GM23338 (cell line): Measurements from ENCODE around the gene CENPX. TPM values are rescaled to one million over a fixed set of nuclear protein-coding genes. Genes with fewer than 3 reads are reported as not detected.

Experiments used
- ATAC-seq: fragments of 200-7000 bp; cut with Tn5 transposase; 3 replicates; pipeline ENCODE4 v1.9.1; 2020
- DNase-seq: peaks from one replicate; pipeline ENCODE4 v3.0.0-alpha.2; 2015; ENCODE audit warnings: low spot score
- H2AFZ ChIP-seq: fragments of 200-600 bp; sonication (generic); 2 replicates; pipeline ENCODE4 v1.8.0; 2016; ENCODE audit warnings: antibody characterized with exemption, mild to moderate bottlenecking, moderate library complexity
- H3F3A ChIP-seq: fragments of 200-600 bp; sonication (generic); replicated peaks from 2 replicates; pipeline ENCODE4 v1.8.0; 2017; ENCODE audit warnings: antibody characterized with exemption, mixed run types, low read depth
- H3K27ac ChIP-seq: fragments of 200-600 bp; sonication (generic); 2 replicates; pipeline ENCODE4 v1.6.1; 2016; ENCODE audit warnings: low read depth
- H3K27me3 ChIP-seq: fragments of 200-600 bp; sonication (generic); 2 replicates; pipeline ENCODE4 v1.8.0; 2016; ENCODE audit warnings: mild to moderate bottlenecking, mixed run types, moderate library complexity; ENCODE audit not compliant: insufficient read depth
- H3K36me3 ChIP-seq: fragments of 200-600 bp; sonication (generic); 2 replicates; pipeline ENCODE4 v1.8.0; 2016; ENCODE audit warnings: mild to moderate bottlenecking; ENCODE audit not compliant: insufficient read depth
- H3K4me1 ChIP-seq: fragments of 200-600 bp; sonication (generic); 2 replicates; pipeline ENCODE4 v1.8.0; 2016; ENCODE audit warnings: mild to moderate bottlenecking, moderate library complexity; ENCODE audit not compliant: insufficient read depth
- H3K4me2 ChIP-seq: fragments of 200-600 bp; sonication (generic); 2 replicates; pipeline ENCODE4 v1.7.1; 2017; ENCODE audit warnings: mixed run types
- H3K4me3 ChIP-seq: fragments of 200-600 bp; sonication (generic); 2 replicates; pipeline ENCODE4 v1.6.1; 2016; ENCODE audit warnings: mixed run types
- H3K79me2 ChIP-seq: fragments of 200-600 bp; sonication (generic); replicated peaks from 2 replicates; pipeline ENCODE4 v1.8.0; 2017; ENCODE audit warnings: mild to moderate bottlenecking; ENCODE audit not compliant: insufficient read depth
- H3K9me2 ChIP-seq: fragments of 200-600 bp; sonication (generic); 2 replicates; pipeline ENCODE4 v1.8.0; 2017; ENCODE audit not compliant: insufficient read depth
- H4K20me1 ChIP-seq: fragments of 200-600 bp; sonication (generic); replicated peaks from 2 replicates; pipeline ENCODE4 v1.8.0; 2017; ENCODE audit warnings: mild to moderate bottlenecking; ENCODE audit not compliant: insufficient read depth
- H3K27ac Mint-ChIP-seq: 2 replicates; pipeline ENCODE4 v1.8.0; 2020; ENCODE audit warnings: inconsistent platforms, mild to moderate bottlenecking, moderate library complexity, mixed read lengths
- H3K27me3 Mint-ChIP-seq: 3 replicates; pipeline ENCODE4 v1.8.0; 2022; ENCODE audit warnings: low read depth, mild to moderate bottlenecking, moderate library complexity, mixed read lengths, inconsistent platforms; ENCODE audit not compliant: insufficient read depth, poor library complexity
- H3K36me3 Mint-ChIP-seq: 3 replicates; pipeline ENCODE4 v1.8.0; 2021; ENCODE audit warnings: low read depth, mild to moderate bottlenecking, inconsistent platforms, moderate library complexity, mixed read lengths
- H3K4me1 Mint-ChIP-seq: 3 replicates; pipeline ENCODE4 v1.8.0; 2020; ENCODE audit warnings: mild to moderate bottlenecking, inconsistent platforms, mixed read lengths
- H3K4me3 Mint-ChIP-seq: 3 replicates; pipeline ENCODE4 v1.8.0; 2021; ENCODE audit warnings: moderate library complexity, mild to moderate bottlenecking, inconsistent platforms, mixed read lengths
- H3K9me3 Mint-ChIP-seq: 3 replicates; pipeline ENCODE4 v1.8.0; 2020; ENCODE audit warnings: moderate library complexity, mild to moderate bottlenecking, inconsistent platforms, mixed read lengths
- CREB1 ChIP-seq: fragments of 250-450 bp; sonication (Bioruptor Pico); IDR thresholded peaks from 2 replicates; pipeline ENCODE4 v1.5.0; 2020; ENCODE audit warnings: low read depth, mild to moderate bottlenecking, moderate library complexity
- EZH2 ChIP-seq: fragments of 200-600 bp; sonication (generic); IDR thresholded peaks from one replicate; pipeline ENCODE4 v1.8.0; 2017; ENCODE audit warnings: antibody characterized with exemption, mild to moderate bottlenecking, low read depth; ENCODE audit not compliant: unreplicated experiment
- EZH2phosphoT487 ChIP-seq: fragments of 200-600 bp; sonication (generic); IDR thresholded peaks from one replicate; pipeline ENCODE4 v1.8.1; 2018; ENCODE audit warnings: antibody characterized with exemption; ENCODE audit not compliant: unreplicated experiment
- JUNB ChIP-seq: IDR thresholded peaks from one replicate; pipeline ENCODE4 v1.6.1; 2016; ENCODE audit warnings: antibody characterized with exemption; ENCODE audit not compliant: unreplicated experiment
- NANOG ChIP-seq: IDR thresholded peaks from 2 replicates; pipeline ENCODE4 v1.6.1; 2016; ENCODE audit warnings: antibody characterized with exemption, borderline replicate concordance
- POLR2AphosphoS5 ChIP-seq: IDR thresholded peaks from 2 replicates; pipeline ENCODE4 v1.6.1; 2016; ENCODE audit warnings: antibody characterized with exemption, low read depth
- STAT1 ChIP-seq: IDR thresholded peaks from one replicate; pipeline ENCODE4 v1.6.1; 2016; ENCODE audit warnings: antibody characterized with exemption; ENCODE audit not compliant: unreplicated experiment
- ZNF114 ChIP-seq: fragments of 250-450 bp; sonication (Bioruptor Pico); IDR thresholded peaks from 2 replicates; pipeline ENCODE4 v1.5.0; 2020; ENCODE audit warnings: mild to moderate bottlenecking, moderate library complexity
- ZNF331 ChIP-seq: fragments of 250-450 bp; sonication (Bioruptor Pico); IDR thresholded peaks from 2 replicates; pipeline ENCODE4 v1.5.0; 2020; ENCODE audit warnings: low read depth, mild to moderate bottlenecking, moderate library complexity
- polyA plus RNA-seq: library from polyadenylated mRNA; unstranded; fragments of >200 nt; fragmentation: Nextera tagmentation; extraction: Ambion mirVana; gene quantifications from 2 replicates; pipeline ENCODE4 v1.2.1, GENCODE V29; 2016
- total RNA-seq: library from RNA; depleted of rRNA; stranded (reverse); fragments of >200 nt; shearing (Covaris generic); gene quantifications from 2 replicates; pipeline ENCODE4 v1.2.3, GENCODE V29; 2014
- TF ChIP-seq, protein P1 (sequence below): IDR thresholded peaks from 2 replicates; pipeline ENCODE4 v1.6.1; 2016; ENCODE audit warnings: antibody characterized with exemption
- TF ChIP-seq, protein P2 (sequence below): fragments of 250-450 bp; sonication (Bioruptor Pico); IDR thresholded peaks from 2 replicates; pipeline ENCODE4 v1.5.0; 2020; ENCODE audit warnings: mild to moderate bottlenecking, moderate library complexity
- TF ChIP-seq, protein P3 (sequence below), 2 experiments: fragments of 200-600 bp in 1 of 2; sonication (generic) in 1 of 2; conservative IDR thresholded peaks; 2 replicates each; pipeline versions ENCODE4 v1.5.1 to v1.6.1; 2016 to 2017; ENCODE audit warnings: antibody characterized with exemption in 2 of 2, low read depth in 2 of 2, mild to moderate bottlenecking in 2 of 2, moderate library complexity in 1 of 2
- TF ChIP-seq, protein P4 (sequence below): IDR thresholded peaks from one replicate; pipeline ENCODE4 v1.6.1; 2018; ENCODE audit warnings: antibody characterized with exemption; ENCODE audit not compliant: unreplicated experiment

CENPX gene
- total and polyA plus RNA-seq, 2 experiments from 2014 or later: 114 to 157 TPM

DNA sequence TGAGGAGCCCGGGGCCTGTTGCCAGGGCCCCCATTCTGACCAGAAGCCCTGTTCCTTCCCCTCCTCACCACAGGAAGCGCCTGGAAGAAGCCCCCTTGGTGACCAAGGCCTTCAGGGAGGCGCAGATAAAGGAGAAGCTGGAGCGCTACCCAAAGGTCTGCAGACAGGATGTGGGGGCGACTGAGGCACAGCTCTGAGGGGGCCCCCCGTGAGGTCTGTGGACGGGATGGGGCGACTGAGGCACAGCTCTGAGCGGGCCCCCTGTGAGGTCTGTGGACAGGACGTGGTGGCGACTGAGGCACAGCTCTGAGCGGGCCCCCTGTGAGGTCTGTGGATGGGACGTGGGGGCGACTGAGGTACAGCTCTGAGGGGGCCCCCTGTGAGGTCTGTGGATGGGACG is 13.3 kb downstream of the CENPX start:
- Histone ChIP-seq H3K27ac (no peak overlapping the region), H3K4me1 (no peaks in the 10 kb centered on the region), H3K79me2 (no peaks in the 10 kb centered on the region), H3K36me3 (no peaks in the 10 kb centered on the region), H3K27me3 (no peaks in the 10 kb centered on the region), H3K9me2 (no peaks in the 10 kb centered on the region), H3F3A (no peaks in the 10 kb centered on the region), H3K4me2 (no peak overlapping the region), H4K20me1 (no peaks in the 10 kb centered on the region), H2AFZ (no peak overlapping the region), H3K4me3 (no peak overlapping the region)
- Mint-ChIP-seq H3K4me1 (no peaks in the 10 kb centered on the region), H3K36me3 (no peaks in the 10 kb centered on the region), H3K4me3 (no peak overlapping the region), H3K27me3 (peaks cover 9% of the 10 kb centered on the region), H3K9me3 (no peaks in the 10 kb centered on the region), H3K27ac (no peak overlapping the region)
- no peak for TF ChIP-seq POLR2AphosphoS5
- TF ChIP-seq NANOG: no peak
- TF ChIP-seq ZNF114 (CRISPR knock-in tag): no peak
- no peak for TF ChIP-seq ZNF331 (CRISPR knock-in tag)
- no peak for TF ChIP-seq EZH2phosphoT487
- no peak for TF ChIP-seq EZH2
- TF ChIP-seq, protein P1, sequence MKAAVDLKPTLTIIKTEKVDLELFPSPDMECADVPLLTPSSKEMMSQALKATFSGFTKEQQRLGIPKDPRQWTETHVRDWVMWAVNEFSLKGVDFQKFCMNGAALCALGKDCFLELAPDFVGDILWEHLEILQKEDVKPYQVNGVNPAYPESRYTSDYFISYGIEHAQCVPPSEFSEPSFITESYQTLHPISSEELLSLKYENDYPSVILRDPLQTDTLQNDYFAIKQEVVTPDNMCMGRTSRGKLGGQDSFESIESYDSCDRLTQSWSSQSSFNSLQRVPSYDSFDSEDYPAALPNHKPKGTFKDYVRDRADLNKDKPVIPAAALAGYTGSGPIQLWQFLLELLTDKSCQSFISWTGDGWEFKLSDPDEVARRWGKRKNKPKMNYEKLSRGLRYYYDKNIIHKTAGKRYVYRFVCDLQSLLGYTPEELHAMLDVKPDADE: no peak
- TF ChIP-seq, protein P2, sequence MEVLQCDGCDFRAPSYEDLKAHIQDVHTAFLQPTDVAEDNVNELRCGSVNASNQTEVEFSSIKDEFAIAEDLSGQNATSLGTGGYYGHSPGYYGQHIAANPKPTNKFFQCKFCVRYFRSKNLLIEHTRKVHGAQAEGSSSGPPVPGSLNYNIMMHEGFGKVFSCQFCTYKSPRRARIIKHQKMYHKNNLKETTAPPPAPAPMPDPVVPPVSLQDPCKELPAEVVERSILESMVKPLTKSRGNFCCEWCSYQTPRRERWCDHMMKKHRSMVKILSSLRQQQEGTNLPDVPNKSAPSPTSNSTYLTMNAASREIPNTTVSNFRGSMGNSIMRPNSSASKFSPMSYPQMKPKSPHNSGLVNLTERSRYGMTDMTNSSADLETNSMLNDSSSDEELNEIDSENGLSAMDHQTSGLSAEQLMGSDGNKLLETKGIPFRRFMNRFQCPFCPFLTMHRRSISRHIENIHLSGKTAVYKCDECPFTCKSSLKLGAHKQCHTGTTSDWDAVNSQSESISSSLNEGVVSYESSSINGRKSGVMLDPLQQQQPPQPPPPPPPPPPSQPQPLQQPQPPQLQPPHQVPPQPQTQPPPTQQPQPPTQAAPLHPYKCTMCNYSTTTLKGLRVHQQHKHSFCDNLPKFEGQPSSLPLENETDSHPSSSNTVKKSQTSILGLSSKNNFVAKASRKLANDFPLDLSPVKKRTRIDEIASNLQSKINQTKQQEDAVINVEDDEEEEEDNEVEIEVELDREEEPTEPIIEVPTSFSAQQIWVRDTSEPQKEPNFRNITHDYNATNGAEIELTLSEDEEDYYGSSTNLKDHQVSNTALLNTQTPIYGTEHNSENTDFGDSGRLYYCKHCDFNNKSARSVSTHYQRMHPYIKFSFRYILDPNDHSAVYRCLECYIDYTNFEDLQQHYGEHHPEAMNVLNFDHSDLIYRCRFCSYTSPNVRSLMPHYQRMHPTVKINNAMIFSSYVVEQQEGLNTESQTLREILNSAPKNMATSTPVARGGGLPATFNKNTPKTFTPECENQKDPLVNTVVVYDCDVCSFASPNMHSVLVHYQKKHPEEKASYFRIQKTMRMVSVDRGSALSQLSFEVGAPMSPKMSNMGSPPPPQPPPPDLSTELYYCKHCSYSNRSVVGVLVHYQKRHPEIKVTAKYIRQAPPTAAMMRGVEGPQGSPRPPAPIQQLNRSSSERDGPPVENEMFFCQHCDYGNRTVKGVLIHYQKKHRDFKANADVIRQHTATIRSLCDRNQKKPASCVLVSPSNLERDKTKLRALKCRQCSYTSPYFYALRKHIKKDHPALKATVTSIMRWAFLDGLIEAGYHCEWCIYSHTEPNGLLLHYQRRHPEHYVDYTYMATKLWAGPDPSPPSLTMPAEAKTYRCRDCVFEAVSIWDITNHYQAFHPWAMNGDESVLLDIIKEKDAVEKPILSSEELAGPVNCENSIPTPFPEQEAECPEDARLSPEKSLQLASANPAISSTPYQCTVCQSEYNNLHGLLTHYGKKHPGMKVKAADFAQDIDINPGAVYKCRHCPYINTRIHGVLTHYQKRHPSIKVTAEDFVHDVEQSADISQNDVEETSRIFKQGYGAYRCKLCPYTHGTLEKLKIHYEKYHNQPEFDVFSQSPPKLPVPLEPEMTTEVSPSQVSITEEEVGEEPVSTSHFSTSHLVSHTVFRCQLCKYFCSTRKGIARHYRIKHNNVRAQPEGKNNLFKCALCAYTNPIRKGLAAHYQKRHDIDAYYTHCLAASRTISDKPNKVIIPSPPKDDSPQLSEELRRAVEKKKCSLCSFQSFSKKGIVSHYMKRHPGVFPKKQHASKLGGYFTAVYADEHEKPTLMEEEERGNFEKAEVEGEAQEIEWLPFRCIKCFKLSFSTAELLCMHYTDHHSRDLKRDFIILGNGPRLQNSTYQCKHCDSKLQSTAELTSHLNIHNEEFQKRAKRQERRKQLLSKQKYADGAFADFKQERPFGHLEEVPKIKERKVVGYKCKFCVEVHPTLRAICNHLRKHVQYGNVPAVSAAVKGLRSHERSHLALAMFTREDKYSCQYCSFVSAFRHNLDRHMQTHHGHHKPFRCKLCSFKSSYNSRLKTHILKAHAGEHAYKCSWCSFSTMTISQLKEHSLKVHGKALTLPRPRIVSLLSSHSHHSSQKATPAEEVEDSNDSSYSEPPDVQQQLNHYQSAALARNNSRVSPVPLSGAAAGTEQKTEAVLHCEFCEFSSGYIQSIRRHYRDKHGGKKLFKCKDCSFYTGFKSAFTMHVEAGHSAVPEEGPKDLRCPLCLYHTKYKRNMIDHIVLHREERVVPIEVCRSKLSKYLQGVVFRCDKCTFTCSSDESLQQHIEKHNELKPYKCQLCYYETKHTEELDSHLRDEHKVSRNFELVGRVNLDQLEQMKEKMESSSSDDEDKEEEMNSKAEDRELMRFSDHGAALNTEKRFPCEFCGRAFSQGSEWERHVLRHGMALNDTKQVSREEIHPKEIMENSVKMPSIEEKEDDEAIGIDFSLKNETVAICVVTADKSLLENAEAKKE: no peak
- TF ChIP-seq, protein P3, sequence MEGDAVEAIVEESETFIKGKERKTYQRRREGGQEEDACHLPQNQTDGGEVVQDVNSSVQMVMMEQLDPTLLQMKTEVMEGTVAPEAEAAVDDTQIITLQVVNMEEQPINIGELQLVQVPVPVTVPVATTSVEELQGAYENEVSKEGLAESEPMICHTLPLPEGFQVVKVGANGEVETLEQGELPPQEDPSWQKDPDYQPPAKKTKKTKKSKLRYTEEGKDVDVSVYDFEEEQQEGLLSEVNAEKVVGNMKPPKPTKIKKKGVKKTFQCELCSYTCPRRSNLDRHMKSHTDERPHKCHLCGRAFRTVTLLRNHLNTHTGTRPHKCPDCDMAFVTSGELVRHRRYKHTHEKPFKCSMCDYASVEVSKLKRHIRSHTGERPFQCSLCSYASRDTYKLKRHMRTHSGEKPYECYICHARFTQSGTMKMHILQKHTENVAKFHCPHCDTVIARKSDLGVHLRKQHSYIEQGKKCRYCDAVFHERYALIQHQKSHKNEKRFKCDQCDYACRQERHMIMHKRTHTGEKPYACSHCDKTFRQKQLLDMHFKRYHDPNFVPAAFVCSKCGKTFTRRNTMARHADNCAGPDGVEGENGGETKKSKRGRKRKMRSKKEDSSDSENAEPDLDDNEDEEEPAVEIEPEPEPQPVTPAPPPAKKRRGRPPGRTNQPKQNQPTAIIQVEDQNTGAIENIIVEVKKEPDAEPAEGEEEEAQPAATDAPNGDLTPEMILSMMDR (conservative IDR thresholded peaks at IDR 0.05; ENCODE audit: low read depth in 2 of 2): no peak
- TF ChIP-seq JUNB: no peak
- TF ChIP-seq, protein P4, sequence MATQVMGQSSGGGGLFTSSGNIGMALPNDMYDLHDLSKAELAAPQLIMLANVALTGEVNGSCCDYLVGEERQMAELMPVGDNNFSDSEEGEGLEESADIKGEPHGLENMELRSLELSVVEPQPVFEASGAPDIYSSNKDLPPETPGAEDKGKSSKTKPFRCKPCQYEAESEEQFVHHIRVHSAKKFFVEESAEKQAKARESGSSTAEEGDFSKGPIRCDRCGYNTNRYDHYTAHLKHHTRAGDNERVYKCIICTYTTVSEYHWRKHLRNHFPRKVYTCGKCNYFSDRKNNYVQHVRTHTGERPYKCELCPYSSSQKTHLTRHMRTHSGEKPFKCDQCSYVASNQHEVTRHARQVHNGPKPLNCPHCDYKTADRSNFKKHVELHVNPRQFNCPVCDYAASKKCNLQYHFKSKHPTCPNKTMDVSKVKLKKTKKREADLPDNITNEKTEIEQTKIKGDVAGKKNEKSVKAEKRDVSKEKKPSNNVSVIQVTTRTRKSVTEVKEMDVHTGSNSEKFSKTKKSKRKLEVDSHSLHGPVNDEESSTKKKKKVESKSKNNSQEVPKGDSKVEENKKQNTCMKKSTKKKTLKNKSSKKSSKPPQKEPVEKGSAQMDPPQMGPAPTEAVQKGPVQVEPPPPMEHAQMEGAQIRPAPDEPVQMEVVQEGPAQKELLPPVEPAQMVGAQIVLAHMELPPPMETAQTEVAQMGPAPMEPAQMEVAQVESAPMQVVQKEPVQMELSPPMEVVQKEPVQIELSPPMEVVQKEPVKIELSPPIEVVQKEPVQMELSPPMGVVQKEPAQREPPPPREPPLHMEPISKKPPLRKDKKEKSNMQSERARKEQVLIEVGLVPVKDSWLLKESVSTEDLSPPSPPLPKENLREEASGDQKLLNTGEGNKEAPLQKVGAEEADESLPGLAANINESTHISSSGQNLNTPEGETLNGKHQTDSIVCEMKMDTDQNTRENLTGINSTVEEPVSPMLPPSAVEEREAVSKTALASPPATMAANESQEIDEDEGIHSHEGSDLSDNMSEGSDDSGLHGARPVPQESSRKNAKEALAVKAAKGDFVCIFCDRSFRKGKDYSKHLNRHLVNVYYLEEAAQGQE: no peak
- no peak for TF ChIP-seq STAT1
- no peak for TF ChIP-seq CREB1
- DNase-seq (no peak), ATAC-seq (no peak)
